Measurements from ENCODE around the gene SZT2.

- TF ChIP-seq CTCF (IDR thresholded peaks at IDR 0.05 in 2 of 3, conservative IDR thresholded peaks at IDR 0.05 in 1 of 3; ENCODE audit: control insufficient read depth in 2 of 3, extremely low read depth in 1 of 3, insufficient read depth in 1 of 3, low read depth in 3 of 3, low read length in 3 of 3) (no peak), E2F4 (IDR thresholded peaks at IDR 0.05; ENCODE audit: low read depth, low read length) (no peak), YBX1 (IDR thresholded peaks at IDR 0.05) (no peak), SIX5 (IDR thresholded peaks at IDR 0.05; ENCODE audit: low read depth, low read length, severe bottlenecking) (no peak), HDAC6 (IDR thresholded peaks at IDR 0.05; ENCODE audit: unreplicated experiment) (no peak), POLR2A (IDR thresholded peaks at IDR 0.05; ENCODE audit: low read depth, low read length) (no peak)
Observed at GRCh38 chr1:43466403-43466802, 76.7 kb downstream of the SZT2 start.

All from GM12878 (cell line).